GM12878 (cell line): ENCODE data around the gene PRIMPOL.

Experiments
- CHD2 ChIP-seq: IDR thresholded peaks from 2 replicates; pipeline ENCODE4 v1.6.1; 2011; ENCODE audit warnings: low read depth, low read length, improper control_type of control experiment, borderline replicate concordance
- CTCF ChIP-seq, 3 experiments: IDR thresholded peaks in 2 of 3; conservative IDR thresholded peaks in 1 of 3; 2 replicates each; pipeline ENCODE4 v1.5.1; 2011; ENCODE audit warnings: low read depth in 3 of 3, low read length in 3 of 3, mild to moderate bottlenecking in 3 of 3, control low read depth in 2 of 3, moderate library complexity in 2 of 3, inconsistent platforms in 1 of 3, mixed read lengths in 1 of 3; ENCODE audit not compliant: control insufficient read depth in 2 of 3, insufficient read depth in 1 of 3; ENCODE audit errors: extremely low read depth in 1 of 3
- EP300 ChIP-seq, 2 experiments: fragments of 150-350 bp in 1 of 2; IDR thresholded peaks; 2 replicates each; pipeline ENCODE4 v1.6.1; 2011 to 2012; ENCODE audit warnings: low read depth in 2 of 2, low read length in 2 of 2, borderline replicate concordance in 1 of 2, improper control_type of control experiment in 1 of 2, inconsistent platforms in 1 of 2; ENCODE audit not compliant: control insufficient read depth in 1 of 2
- EZH2 ChIP-seq: IDR thresholded peaks from 2 replicates; pipeline ENCODE4 v1.6.1; 2012; ENCODE audit warnings: low read depth, mild to moderate bottlenecking, control low read depth, inconsistent platforms, low read length, borderline replicate concordance; ENCODE audit not compliant: control insufficient read depth
- FOXK2 ChIP-seq: fragments of 450-650 bp; IDR thresholded peaks from 2 replicates; pipeline ENCODE4 v1.6.1; 2017; ENCODE audit warnings: mild to moderate bottlenecking, moderate library complexity
- GABPA ChIP-seq: IDR thresholded peaks from 2 replicates; pipeline ENCODE4 v1.6.1; 2014; ENCODE audit warnings: antibody characterized with exemption, low read depth, mild to moderate bottlenecking, inconsistent platforms
- KAT2A ChIP-seq: conservative IDR thresholded peaks from 2 replicates; pipeline ENCODE4 v1.6.1; 2011; ENCODE audit warnings: low read depth, low read length; ENCODE audit not compliant: control insufficient read depth
- NFXL1 ChIP-seq: fragments of 450-650 bp; IDR thresholded peaks from 2 replicates; pipeline ENCODE4 v1.6.1; 2017; ENCODE audit warnings: antibody characterized with exemption, mild to moderate bottlenecking, borderline replicate concordance
- POLR2AphosphoS5 ChIP-seq: IDR thresholded peaks from 2 replicates; pipeline ENCODE4 v1.6.1; 2011; ENCODE audit warnings: mild to moderate bottlenecking, low read length, inconsistent platforms
- PRDM15 ChIP-seq: fragments of 450-650 bp; formaldehyde crosslinking; IDR thresholded peaks from 2 replicates; pipeline ENCODE4 v1.4.0; 2020; ENCODE audit warnings: mild to moderate bottlenecking, moderate library complexity
- RCOR1 ChIP-seq: conservative IDR thresholded peaks from 2 replicates; pipeline ENCODE4 v1.6.1; 2012; ENCODE audit warnings: low read depth, low read length, improper control_type of control experiment
- YY1 ChIP-seq: IDR thresholded peaks from 2 replicates; pipeline ENCODE4 v1.6.1; 2011; ENCODE audit warnings: low read depth, mild to moderate bottlenecking, low read length
- ZNF274 ChIP-seq: IDR thresholded peaks from one replicate; pipeline ENCODE4 v1.8.0; 2011; ENCODE audit not compliant: insufficient read length, insufficient read depth
- TF ChIP-seq, protein P1 (sequence below): IDR thresholded peaks from 2 replicates; pipeline ENCODE4 v1.6.1; 2012; ENCODE audit warnings: low read depth, low read length, improper control_type of control experiment

- no peak for TF ChIP-seq KAT2A
- no peak for TF ChIP-seq NFXL1
- no peak for TF ChIP-seq CHD2
- TF ChIP-seq CTCF (IDR thresholded peaks at IDR 0.05 in 2 of 3, conservative IDR thresholded peaks at IDR 0.05 in 1 of 3; ENCODE audit: control insufficient read depth in 2 of 3, extremely low read depth in 1 of 3, insufficient read depth in 1 of 3, low read depth in 3 of 3, low read length in 3 of 3) = no peak
- no peak for TF ChIP-seq FOXK2
- TF ChIP-seq PRDM15 = no peak
- no peak for TF ChIP-seq RCOR1
- TF ChIP-seq EZH2 = no peak
- TF ChIP-seq, protein P1, sequence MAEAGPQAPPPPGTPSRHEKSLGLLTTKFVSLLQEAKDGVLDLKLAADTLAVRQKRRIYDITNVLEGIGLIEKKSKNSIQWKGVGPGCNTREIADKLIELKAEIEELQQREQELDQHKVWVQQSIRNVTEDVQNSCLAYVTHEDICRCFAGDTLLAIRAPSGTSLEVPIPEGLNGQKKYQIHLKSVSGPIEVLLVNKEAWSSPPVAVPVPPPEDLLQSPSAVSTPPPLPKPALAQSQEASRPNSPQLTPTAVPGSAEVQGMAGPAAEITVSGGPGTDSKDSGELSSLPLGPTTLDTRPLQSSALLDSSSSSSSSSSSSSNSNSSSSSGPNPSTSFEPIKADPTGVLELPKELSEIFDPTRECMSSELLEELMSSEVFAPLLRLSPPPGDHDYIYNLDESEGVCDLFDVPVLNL = no peak
- no peak for TF ChIP-seq POLR2AphosphoS5
- TF ChIP-seq GABPA = no peak
- no peak for TF ChIP-seq ZNF274
- no peak for TF ChIP-seq EP300 (IDR thresholded peaks at IDR 0.05; ENCODE audit: borderline replicate concordance in 1 of 2, control insufficient read depth in 1 of 2, low read depth in 2 of 2, low read length in 2 of 2)
- TF ChIP-seq YY1 = no peak
These were observed 13.4 kb upstream of the PRIMPOL start for GRCh38 chr4:184636144-184636543.
